Muscle of back (tissue), 11 donors: Measurements from ENCODE around the gene ANKLE1. TPM values are rescaled to one million over a fixed set of nuclear protein-coding genes. Genes with fewer than 3 reads are reported as not detected.
"Not testable (repeated sequence)": the region's sequence is repeated elsewhere in the genome, so short reads cannot be mapped to it uniquely, and the experiment has no call there.

Experiments
- DNase-seq, 3 donors: peaks; one replicate each; pipeline versions ENCODE4 v3.0.0 to v3.0.0-alpha.2; 2013
- polyA plus RNA-seq, 10 donors: library from polyadenylated mRNA; unstranded; fragments of 120-200 nt; gene quantifications; one replicate each; pipeline ENCODE4 v1.2.1, GENCODE V29; 2013; ENCODE audit not compliant: insufficient read length in 10 of 10

ANKLE1 gene
- polyA plus RNA-seq, 10 donors: 0.54 to 1.6 (median 0.82) TPM

GRCh38 chr19:17246681-17247425 lies 34.8 kb upstream of the ANKLE1 start:
- DNase-seq: peak; percentile 28 to 93 (median 50)

- no peak for DNase-seq
Measured at GRCh38 chr19:17248011-17248776, 33.5 kb upstream of the ANKLE1 start.

- DNase-seq: no peak
Measured at GRCh38 chr19:17249887-17250548, 31.7 kb upstream of the ANKLE1 start.

GRCh38 chr19:17254636-17255035 lies 27.1 kb upstream of the ANKLE1 start:
- no peak for DNase-seq

- DNase-seq: no peak
Measured at GRCh38 chr19:17255150-17255621, 26.5 kb upstream of the ANKLE1 start.

- no peak for DNase-seq
Measured at GRCh38 chr19:17256130-17256529, 25.6 kb upstream of the ANKLE1 start.

- peak in 1 of 3 donors; percentile 24 for DNase-seq
Measured at GRCh38 chr19:17259118-17259780, 22.5 kb upstream of the ANKLE1 start.

GRCh38 chr19:17259934-17260333 lies 21.8 kb upstream of the ANKLE1 start:
- no peak for DNase-seq

- DNase-seq: peak in 2 of 3 donors; percentile 56 to 63
Measured at GRCh38 chr19:17260842-17261325, 20.8 kb upstream of the ANKLE1 start.

GRCh38 chr19:17262557-17262956 lies 19.1 kb upstream of the ANKLE1 start:
- no peak for DNase-seq

GRCh38 chr19:17263712-17264640 lies 17.7 kb upstream of the ANKLE1 start:
- DNase-seq: no peak

- DNase-seq: peak in 1 of 3 donors; percentile 48
Measured at GRCh38 chr19:17264641-17264979, 17.1 kb upstream of the ANKLE1 start, which contains the start of gene USHBP1. USHBP1 (minus strand) TSS chr19:17264745; CDS start chr19:17264299, 446 bp downstream.

- DNase-seq: no peak
Measured at GRCh38 chr19:17266026-17266425, 15.7 kb upstream of the ANKLE1 start.

GRCh38 chr19:17266589-17266974 lies 15.1 kb upstream of the ANKLE1 start:
- DNase-seq: no peak

GRCh38 chr19:17266975-17267788 lies 14.5 kb upstream of the ANKLE1 start, which contains the start of gene BABAM1:
BABAM1 (plus strand) TSS chr19:17267443; CDS start chr19:17268807, 1,364 bp downstream.
- peak; percentile 97 to 99 (median 99) for DNase-seq

GRCh38 chr19:17268754-17269153 lies 12.9 kb upstream of the ANKLE1 start:
- DNase-seq: no peak

- not testable (repeated sequence) for DNase-seq
Measured at GRCh38 chr19:17274892-17275291, 6.8 kb upstream of the ANKLE1 start.

GRCh38 chr19:17275441-17276175 lies 6.1 kb upstream of the ANKLE1 start:
- DNase-seq: no peak

GRCh38 chr19:17279436-17279835 lies 2.3 kb upstream of the ANKLE1 start:
- no peak for DNase-seq
